IMR-90 (cell line): ENCODE measurements around the gene PRKAR1B. TPM values are rescaled to one million over a fixed set of nuclear protein-coding genes. Genes with fewer than 3 reads are reported as not detected.

ENCODE experiments used
- ATAC-seq: fragments of 200-7000 bp; cut with Tn5 transposase; 2 replicates; pipeline ENCODE4 v1.9.1; 2020; ENCODE audit warnings: low read depth, mild to moderate bottlenecking, moderate library complexity
- BruUV-seq: library from RNA; stranded (reverse); fragments of 400-500 nt; replicated peaks from 2 replicates; lab custom pipeline; 2021; lab: Mats Ljungman, UMichigan
- CTCF ChIA-PET: fragments of 300-600 bp; formaldehyde crosslinking; extraction: SDS; loops from one replicate; lab custom pipeline; 2021; ENCODE audit warnings: antibody characterized with exemption; lab: Yijun Ruan, JAX
- POLR2A ChIA-PET: fragments of 300-600 bp; sonication (Branson Sonifier 250); formaldehyde crosslinking; loops from one replicate; lab custom pipeline; 2022; ENCODE audit warnings: antibody characterized with exemption; ENCODE audit not compliant: unreplicated experiment; lab: Charles Lee
- DNase-seq: peaks from one replicate; pipeline ENCODE4 v3.0.0; 2013
- H2AFZ ChIP-seq: replicated peaks from 2 replicates; pipeline ENCODE3; 2013; ENCODE audit warnings: low read length, mild to moderate bottlenecking; ENCODE audit not compliant: poor library complexity
- H2AK5ac ChIP-seq: 2 replicates; pipeline ENCODE4 v1.6.1; 2013; ENCODE audit warnings: low read depth, low read length, inconsistent platforms
- H2AK9ac ChIP-seq: replicated peaks from 2 replicates; pipeline ENCODE3; 2013; ENCODE audit warnings: mild to moderate bottlenecking, low read depth, low read length, moderate library complexity; ENCODE audit not compliant: poor library complexity
- H2BK120ac ChIP-seq: 2 replicates; pipeline ENCODE4 v1.6.1; 2013; ENCODE audit warnings: low read depth, low read length, inconsistent platforms
- H2BK15ac ChIP-seq: 3 replicates; pipeline ENCODE4 v1.6.1; 2013; ENCODE audit warnings: low read depth, low read length, inconsistent platforms
- H2BK20ac ChIP-seq: 2 replicates; pipeline ENCODE4 v1.6.1; 2013; ENCODE audit warnings: low read depth, mild to moderate bottlenecking, inconsistent platforms, low read length, moderate library complexity
- H2BK5ac ChIP-seq: 2 replicates; pipeline ENCODE4 v1.6.1; 2013; ENCODE audit warnings: mild to moderate bottlenecking, low read depth, low read length, inconsistent platforms; ENCODE audit not compliant: poor library complexity, severe bottlenecking
- H3K14ac ChIP-seq: replicated peaks from 2 replicates; pipeline ENCODE4 v1.6.1; 2013; ENCODE audit warnings: low read depth, low read length, inconsistent platforms
- H3K18ac ChIP-seq: 2 replicates; pipeline ENCODE4 v1.6.1; 2013; ENCODE audit warnings: low read depth, low read length, control low read depth
- H3K23ac ChIP-seq: 2 replicates; pipeline ENCODE4 v1.6.1; 2013; ENCODE audit warnings: low read depth, low read length, inconsistent platforms
- H3K27ac ChIP-seq: 2 replicates; pipeline ENCODE4 v1.5.1; 2013; ENCODE audit warnings: mild to moderate bottlenecking, control low read depth, low read length; ENCODE audit not compliant: insufficient read depth
- H3K27me3 ChIP-seq: 2 replicates; pipeline ENCODE4 v1.6.1; 2013; ENCODE audit warnings: low read length; ENCODE audit not compliant: control insufficient read depth, insufficient read depth
- H3K36me3 ChIP-seq: 2 replicates; pipeline ENCODE4 v1.6.1; 2013; ENCODE audit warnings: low read length, mixed read lengths; ENCODE audit not compliant: control insufficient read depth, insufficient read depth
- H3K4ac ChIP-seq: 2 replicates; pipeline ENCODE4 v1.6.1; 2013; ENCODE audit warnings: low read depth, low read length, inconsistent platforms
- H3K4me1 ChIP-seq: 2 replicates; pipeline ENCODE4 v1.6.1; 2013; ENCODE audit warnings: low read length, mixed read lengths; ENCODE audit not compliant: control insufficient read depth, insufficient read depth
- H3K4me2 ChIP-seq: 2 replicates; pipeline ENCODE4 v1.6.1; 2013; ENCODE audit warnings: low read depth, mild to moderate bottlenecking, control low read depth, low read length, moderate library complexity
- H3K4me3 ChIP-seq: 2 replicates; pipeline ENCODE4 v1.5.1; 2013; ENCODE audit warnings: low read depth, mild to moderate bottlenecking, control low read depth, low read length, moderate library complexity; ENCODE audit not compliant: insufficient read depth
- H3K56ac ChIP-seq: 2 replicates; pipeline ENCODE4 v1.6.1; 2013; ENCODE audit warnings: low read length, inconsistent platforms; ENCODE audit not compliant: insufficient read depth; ENCODE audit errors: extremely low read depth
- H3K79me1 ChIP-seq, 2 experiments: 2 replicates each; pipeline ENCODE4 v1.6.1; 2013; ENCODE audit warnings: low read length in 2 of 2, inconsistent platforms in 1 of 2, low read depth in 1 of 2
- H3K9ac ChIP-seq: 2 replicates; pipeline ENCODE4 v1.6.1; 2013; ENCODE audit warnings: low read depth, low read length, control low read depth
- H3K9me1 ChIP-seq: 2 replicates; pipeline ENCODE4 v1.6.1; 2013; ENCODE audit warnings: low read length, inconsistent platforms; ENCODE audit not compliant: insufficient read depth
- H3K9me3 ChIP-seq: 2 replicates; pipeline ENCODE4 v1.6.1; 2013; ENCODE audit warnings: low read length; ENCODE audit not compliant: control insufficient read depth, insufficient read depth
- H4K20me1 ChIP-seq: 2 replicates; pipeline ENCODE4 v1.6.1; 2013; ENCODE audit warnings: low read length, inconsistent platforms; ENCODE audit not compliant: insufficient read depth
- H4K5ac ChIP-seq: 2 replicates; pipeline ENCODE4 v1.6.1; 2013; ENCODE audit warnings: mild to moderate bottlenecking, low read depth, low read length, control low read depth
- H4K8ac ChIP-seq, 2 experiments: 2 replicates each; pipeline ENCODE4 v1.6.1; 2013; ENCODE audit warnings: low read depth in 2 of 2, low read length in 2 of 2, control low read depth in 1 of 2, inconsistent platforms in 1 of 2
- H4K91ac ChIP-seq: 2 replicates; pipeline ENCODE4 v1.6.1; 2013; ENCODE audit warnings: low read depth, low read length, inconsistent platforms; ENCODE audit not compliant: insufficient read depth
- BHLHE40 ChIP-seq: fragments of 150-350 bp; IDR thresholded peaks from 2 replicates; pipeline ENCODE4 v1.6.1; 2016; ENCODE audit warnings: mild to moderate bottlenecking, low read depth, low read length
- CHD1 ChIP-seq: IDR thresholded peaks from 2 replicates; pipeline ENCODE4 v1.6.1; 2012; ENCODE audit warnings: low read depth, low read length, improper control_type of control experiment
- MAZ ChIP-seq: IDR thresholded peaks from 2 replicates; pipeline ENCODE4 v1.6.1; 2012; ENCODE audit warnings: low read depth, mild to moderate bottlenecking, low read length, improper control_type of control experiment, moderate library complexity, borderline replicate concordance
- NFE2L2 ChIP-seq: fragments of 150-350 bp; IDR thresholded peaks from 2 replicates; pipeline ENCODE4 v1.6.1; 2016; ENCODE audit warnings: low read depth, mild to moderate bottlenecking, low read length
- RAD21 ChIP-seq: IDR thresholded peaks from 2 replicates; pipeline ENCODE4 v1.6.1; 2012; ENCODE audit warnings: low read length, improper control_type of control experiment
- RFX5 ChIP-seq: IDR thresholded peaks from 2 replicates; pipeline ENCODE4 v1.8.0; 2012; ENCODE audit warnings: low read depth, mild to moderate bottlenecking, low read length, moderate library complexity
- WGBS, 2 experiments: methylation state at CpG; one replicate each; pipeline versions ENCODE4 v1.1.5 to v1.1.7; 2013; ENCODE audit warnings: missing lambda C conversion rate in 2 of 2; ENCODE audit not compliant: insufficient read length in 1 of 2; ENCODE audit errors: extremely low coverage in 2 of 2; 5-methylcytosine and 5-hydroxymethylcytosine counted together
- dilution Hi-C: fragments of 300-500 bp; cut with HindIII; formaldehyde crosslinking; loops from one replicate; pipeline ENCODE4 v1.14.3; 2018; ENCODE audit warnings: low sequenced_read_pairs; ENCODE audit not compliant: unreplicated experiment
- in situ Hi-C: fragments of 300-500 bp; cut with MboI; formaldehyde crosslinking; loops from 3 replicates; pipeline ENCODE4 v1.14.3; 2019; ENCODE audit warnings: low sequenced_read_pairs, inconsistent platforms, mixed read lengths
- intact Hi-C: fragments of 100-400 bp; cut with micrococcal nuclease; formaldehyde crosslinking; loops from 2 replicates; pipeline ENCODE4 v1.10.0; 2022
- polyA plus RNA-seq, 3 experiments: library from polyadenylated mRNA; depleted of rRNA; stranded (reverse); fragments of >200 nt; gene quantifications; 2 replicates each; pipeline ENCODE4 v1.2.3, GENCODE V29; 2012; ENCODE audit warnings: low replicate concordance in 1 of 3
- total RNA-seq: library from RNA; depleted of rRNA; stranded (reverse); fragments of >200 nt; gene quantifications from 2 replicates; pipeline ENCODE4 v1.2.3, GENCODE V29; 2012
- TF ChIP-seq, protein P1 (sequence below): fragments of 150-350 bp; IDR thresholded peaks from 2 replicates; pipeline ENCODE4 v1.6.1; 2017; ENCODE audit warnings: mild to moderate bottlenecking, antibody characterized with exemption, low read length, low read depth

PRKAR1B gene
- total and polyA plus RNA-seq, 2 of the 4 experiments (the other 2 are of a cell fraction) = 15.2 to 20.2 TPM

- intact Hi-C loops = no loop called here
- Histone ChIP-seq H2BK5ac (no peak overlapping the region), H3K9me1 (no peaks in the 10 kb centered on the region), H3K27me3 (no peaks in the 10 kb centered on the region; the same call in 1 of the 2 replicates), H3K27ac (no peak overlapping the region), H2BK15ac (no peak overlapping the region), H3K18ac (no peak overlapping the region), H4K20me1 (no peaks in the 10 kb centered on the region), H2AFZ (no peak overlapping the region), H2AK5ac (no peak overlapping the region), H3K23ac (no peak overlapping the region), H3K56ac (no peak overlapping the region), H3K14ac (no peak overlapping the region), H4K8ac (no peak overlapping the region), H3K9ac (no peak overlapping the region), H3K4me1 (no peaks in the 10 kb centered on the region), H2BK20ac (no peak overlapping the region), H3K4me2 (no peak overlapping the region), H3K36me3 (no peaks in the 10 kb centered on the region; the same call in 1 of the 2 replicates), H4K5ac (no peak overlapping the region), H3K9me3 (peaks cover 5% of the 10 kb centered on the region), H2BK120ac (no peak overlapping the region), H4K91ac (no peak overlapping the region), H3K4me3 (no peak overlapping the region), H2AK9ac (no peak overlapping the region), H3K79me1 (no peaks in the 10 kb centered on the region), H3K4ac (no peak overlapping the region)
- dilution Hi-C loops = no loop called here
- in situ Hi-C loops = no loop called here
- DNase-seq = no peak
- CTCF ChIA-PET = no interaction called here
- 92% methylated on average over 15 of the region's 35 CpGs; no CpG with 5 or more reads in 1 of the 2 experiments for WGBS, 2 experiments
- POLR2A ChIA-PET = no interaction called here
- BruUV-seq = no TSS peak
- ATAC-seq = no peak
- TF ChIP-seq BHLHE40 (no peak), CHD1 (no peak), RFX5 (no peak), RAD21 (no peak), MAZ (no peak), NFE2L2 (no peak)
- TF ChIP-seq, protein P1, sequence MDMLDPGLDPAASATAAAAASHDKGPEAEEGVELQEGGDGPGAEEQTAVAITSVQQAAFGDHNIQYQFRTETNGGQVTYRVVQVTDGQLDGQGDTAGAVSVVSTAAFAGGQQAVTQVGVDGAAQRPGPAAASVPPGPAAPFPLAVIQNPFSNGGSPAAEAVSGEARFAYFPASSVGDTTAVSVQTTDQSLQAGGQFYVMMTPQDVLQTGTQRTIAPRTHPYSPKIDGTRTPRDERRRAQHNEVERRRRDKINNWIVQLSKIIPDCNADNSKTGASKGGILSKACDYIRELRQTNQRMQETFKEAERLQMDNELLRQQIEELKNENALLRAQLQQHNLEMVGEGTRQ = no peak
Observed at GRCh38 chr7:597348-598178, 129.5 kb downstream of the PRKAR1B start.
